ENCODE data around the gene ME3.

ME3 gene

DNA sequence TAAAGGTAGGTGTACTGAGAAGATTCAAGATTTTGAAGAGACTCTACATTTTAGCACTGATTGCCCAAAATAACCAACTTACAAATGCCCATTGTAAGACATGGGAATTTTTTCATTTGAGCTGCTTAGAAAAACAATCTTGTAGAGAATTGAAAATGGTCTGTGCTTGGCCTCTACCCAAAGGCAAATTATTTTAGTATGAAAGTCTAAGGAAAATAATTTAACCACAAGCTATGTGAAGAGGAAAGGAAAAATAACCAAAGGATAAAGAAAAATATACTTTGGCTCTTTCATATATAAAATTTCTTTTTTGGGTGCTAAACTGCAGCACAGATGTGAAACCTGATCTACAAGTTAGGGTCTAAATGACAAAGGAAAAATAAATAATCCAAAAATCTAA is 54.9 kb downstream of the ME3 start:
- no peak for DNase-seq

GRCh38 chr11:86615487-86615886 is 56.9 kb downstream of the ME3 start:
- DNase-seq = no peak

DNA sequence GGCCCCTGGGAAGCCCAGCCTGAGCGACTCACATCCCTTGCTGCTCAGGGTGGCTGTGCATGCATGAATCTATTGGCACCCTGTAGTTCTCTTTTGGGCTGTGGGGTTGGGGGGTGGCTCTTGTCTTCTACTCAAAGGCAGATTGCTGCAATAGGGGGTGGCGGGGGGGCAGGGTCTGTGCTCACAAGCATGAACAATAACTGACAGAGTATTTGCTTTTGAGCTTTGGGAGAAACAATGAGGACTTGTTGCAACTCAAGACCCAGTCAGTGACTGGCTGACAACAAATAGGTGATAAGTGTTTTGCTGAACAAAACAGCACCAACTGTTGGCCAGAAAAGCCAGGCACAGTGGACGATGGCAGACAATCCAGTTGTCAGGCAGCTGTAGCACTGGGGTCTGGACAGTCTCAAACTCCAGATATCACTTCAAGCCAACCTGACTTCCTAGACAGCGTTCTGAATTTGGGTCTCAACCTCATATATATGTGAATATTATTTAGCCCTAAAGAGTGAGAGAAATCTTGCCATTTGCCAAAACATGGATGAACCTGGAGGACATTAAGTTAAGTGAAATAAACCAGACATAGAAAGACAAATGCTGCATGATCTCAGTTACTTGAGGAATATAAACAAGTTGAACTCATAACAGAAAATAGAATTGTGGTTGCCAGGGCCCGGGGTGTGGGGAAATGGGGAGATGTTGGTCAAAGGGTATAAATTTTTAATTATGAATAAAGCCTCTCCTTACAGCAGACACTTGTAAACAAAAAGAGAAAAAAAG is 61.7 kb downstream of the ME3 start:
- DNase-seq = no peak

- peak in 1 of 4 experiments; percentile 12 for DNase-seq
These were observed 64.1 kb downstream of the ME3 start for GRCh38 chr11:86608251-86608799.

DNA sequence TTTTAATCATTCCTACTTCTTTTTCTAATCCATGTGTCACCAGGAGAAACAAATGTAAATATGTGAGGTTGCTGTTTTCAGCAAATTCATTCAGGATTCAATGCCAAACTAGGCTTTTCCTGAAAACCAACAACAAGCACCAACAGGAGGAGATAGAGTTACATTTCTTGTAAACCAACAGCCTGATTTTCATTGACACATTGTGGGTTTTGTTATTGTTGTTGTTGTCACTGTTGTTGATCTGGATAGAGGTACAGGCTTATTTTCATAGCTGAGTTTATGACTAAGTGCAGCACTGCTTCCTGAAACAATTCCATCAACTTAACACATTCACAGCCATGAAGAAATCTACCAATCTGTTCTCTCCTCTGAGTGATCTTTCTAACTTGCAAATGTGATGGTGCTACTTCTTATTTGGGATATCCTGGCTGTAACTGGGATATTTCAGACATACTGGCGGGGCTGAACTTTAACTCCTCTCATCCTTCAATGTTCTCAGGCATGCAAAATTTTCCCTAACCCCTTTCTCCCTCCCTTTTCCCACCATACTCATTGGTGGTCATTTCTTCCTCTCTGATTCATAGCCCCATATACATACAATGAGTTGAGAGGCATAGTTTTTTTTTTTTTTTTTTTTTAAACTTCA is 65.5 kb downstream of the ME3 start:
- no peak for DNase-seq

DNA sequence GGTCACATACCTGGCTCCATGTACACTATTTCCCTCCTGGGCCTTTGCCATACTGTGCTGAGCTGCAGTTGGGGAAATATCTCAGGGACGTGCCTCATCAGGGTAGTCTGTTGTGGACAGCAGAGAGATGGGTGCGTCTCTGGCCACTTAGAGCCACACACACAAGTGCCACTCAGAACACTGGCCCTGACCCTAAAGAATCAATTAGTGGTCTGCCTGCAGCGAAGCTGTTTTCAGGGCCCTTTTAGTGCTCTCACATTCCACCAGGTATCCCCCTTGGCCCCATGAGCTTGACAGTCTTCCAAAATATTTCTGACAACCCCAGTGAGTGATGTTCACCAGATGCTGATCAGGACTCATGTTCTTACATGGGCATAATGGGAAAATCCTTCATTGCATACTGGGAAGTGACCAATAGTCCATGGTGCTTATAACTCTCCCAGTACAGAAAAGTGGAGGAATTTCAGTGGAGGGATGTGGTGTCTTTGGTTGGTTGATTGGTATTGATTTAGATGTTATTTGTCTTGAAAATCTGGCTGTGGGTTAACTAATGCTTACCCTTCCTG is 66.1 kb downstream of the ME3 start:
- DNase-seq = no peak

- DNase-seq = no peak
These were observed 75.4 kb downstream of the ME3 start for GRCh38 chr11:86596861-86597586.

DNA sequence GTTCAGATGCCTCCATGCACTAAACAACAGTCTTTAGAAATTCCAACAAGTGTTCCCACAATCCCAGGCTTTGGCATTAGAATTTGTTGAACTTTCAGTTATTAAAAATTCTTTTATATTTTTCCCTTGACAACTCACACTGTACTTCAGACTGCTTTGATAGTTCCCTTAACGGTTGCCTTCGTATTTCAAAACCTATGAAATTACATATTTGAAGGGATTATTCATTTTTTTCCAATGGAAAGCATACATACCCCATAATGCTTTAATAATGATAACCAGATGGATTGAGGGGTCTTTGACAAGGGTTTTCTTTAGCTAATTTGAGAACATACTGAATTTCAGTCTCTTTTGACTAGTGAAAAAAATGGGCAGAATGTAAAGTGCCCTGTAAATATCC is 76.5 kb downstream of the ME3 start:
- no peak for DNase-seq

DNA sequence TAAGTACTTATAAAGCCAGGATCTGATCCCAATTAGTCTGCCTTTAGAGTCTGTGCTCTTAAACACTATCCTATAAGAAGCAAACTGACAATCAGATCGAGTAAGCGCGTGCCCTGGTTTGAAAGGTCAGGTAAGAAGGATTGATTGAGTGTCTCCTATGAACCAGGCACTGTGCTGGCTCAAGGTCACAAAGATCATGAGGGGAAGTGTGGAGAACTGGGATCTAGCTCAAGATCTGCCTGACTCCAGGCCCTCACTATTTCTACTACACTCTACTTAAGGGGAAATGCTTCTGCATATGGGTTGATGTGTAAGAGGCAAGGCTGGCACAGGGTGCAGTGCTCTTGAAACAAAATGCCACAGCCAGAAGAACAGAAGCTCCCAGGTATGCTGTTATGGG is 77.0 kb downstream of the ME3 start:
- no peak for DNase-seq

DNA sequence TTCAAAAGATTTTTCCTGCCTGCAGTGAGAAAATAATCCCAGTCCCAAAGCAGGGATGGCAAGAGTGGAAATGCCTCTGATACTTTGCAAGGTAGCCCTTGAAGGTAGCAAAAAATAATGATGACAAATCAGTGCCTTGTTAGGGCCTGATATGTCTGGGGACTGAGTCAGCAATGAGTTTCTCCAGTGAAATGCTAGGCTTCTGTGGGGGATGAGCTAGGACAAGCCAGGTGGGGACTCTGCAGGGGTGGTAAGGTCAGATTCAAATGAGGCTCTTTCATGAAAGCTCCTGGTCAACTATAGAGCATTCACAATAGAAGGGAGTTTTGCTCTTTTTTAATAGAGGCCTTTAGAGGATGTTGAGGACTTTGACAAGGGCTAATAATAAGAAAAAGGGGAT is 77.7 kb downstream of the ME3 start:
- DNase-seq = no peak

DNA sequence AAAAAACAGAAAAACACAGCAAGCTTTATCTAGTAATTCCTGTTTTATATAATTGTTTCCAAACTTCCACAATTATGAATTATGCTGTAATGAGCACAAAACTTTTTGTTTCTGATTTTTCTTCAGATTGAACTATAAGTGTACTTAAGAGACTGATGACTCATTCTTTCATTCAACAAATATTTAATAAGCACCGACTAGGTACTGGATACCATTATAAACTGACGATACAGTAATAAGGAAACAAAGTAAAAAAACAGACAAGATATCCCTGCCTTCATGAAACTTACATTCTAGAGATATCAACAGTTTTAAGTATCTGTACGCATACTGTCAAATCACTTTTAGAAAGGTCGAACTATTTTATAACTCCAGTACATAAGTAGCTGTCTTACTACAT is 78.6 kb downstream of the ME3 start:
- DNase-seq = no peak

GRCh38 chr11:86592659-86593451 is 79.6 kb downstream of the ME3 start:
- DNase-seq = peak; percentile 18 to 65 (median 28)

DNA sequence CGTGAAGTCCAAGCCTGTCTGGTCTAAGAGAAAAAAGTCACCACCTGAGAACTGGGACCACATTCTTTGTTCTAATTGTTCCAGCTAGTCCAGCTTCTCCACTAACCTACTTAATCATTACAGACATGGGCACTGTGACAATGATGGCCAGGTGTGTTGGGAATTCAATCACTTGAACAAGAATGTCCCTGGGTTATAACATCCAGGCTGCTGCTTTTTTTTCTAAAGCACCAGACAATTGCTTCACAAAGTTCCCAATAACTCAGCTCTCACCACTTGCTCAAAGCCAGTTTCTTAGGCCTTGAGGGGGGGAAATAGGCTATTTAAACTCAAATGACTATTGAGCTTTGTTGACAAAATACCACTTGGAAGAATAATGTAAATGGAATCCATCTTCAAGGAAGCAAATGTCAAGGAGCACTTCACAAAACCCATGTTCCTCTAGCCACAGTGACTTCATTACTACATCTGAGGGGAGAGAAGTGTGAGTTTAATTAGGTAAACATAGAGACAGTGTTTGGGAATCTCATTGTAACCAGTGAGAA is 80.3 kb downstream of the ME3 start:
- no peak for DNase-seq

- no peak for DNase-seq
These were observed 80.8 kb downstream of the ME3 start for GRCh38 chr11:86591631-86592030.

GRCh38 chr11:86589856-86590589 is 82.4 kb downstream of the ME3 start:
- no peak for DNase-seq

- DNase-seq = no peak
These were observed 83.2 kb downstream of the ME3 start for GRCh38 chr11:86589204-86589603.

DNA sequence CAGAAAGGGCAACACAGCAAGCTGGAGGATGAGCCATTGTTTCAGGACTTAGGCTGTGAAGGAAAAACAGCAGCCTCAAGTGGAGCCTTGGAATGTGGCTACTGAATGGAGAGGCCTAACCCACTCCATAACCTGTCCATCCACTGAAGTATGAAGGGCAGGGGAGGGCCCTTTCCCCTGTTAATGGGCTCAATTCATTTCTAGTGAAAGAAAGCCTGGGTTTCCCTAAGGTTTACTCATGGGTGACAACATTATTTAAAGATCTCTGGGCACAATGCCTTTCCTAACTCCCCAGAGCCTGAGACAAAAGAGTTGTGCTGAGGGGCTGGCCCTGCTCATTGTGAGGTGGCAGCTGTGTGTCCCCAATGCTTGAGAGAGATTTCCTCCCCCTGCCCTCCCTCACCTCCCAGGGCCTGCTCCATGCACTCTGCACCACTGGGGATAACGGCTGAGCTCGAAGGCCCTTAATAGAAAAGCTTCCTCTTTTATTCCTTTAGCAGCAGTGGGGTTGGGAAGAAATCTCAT is 83.8 kb downstream of the ME3 start:
- DNase-seq = no peak

DNA sequence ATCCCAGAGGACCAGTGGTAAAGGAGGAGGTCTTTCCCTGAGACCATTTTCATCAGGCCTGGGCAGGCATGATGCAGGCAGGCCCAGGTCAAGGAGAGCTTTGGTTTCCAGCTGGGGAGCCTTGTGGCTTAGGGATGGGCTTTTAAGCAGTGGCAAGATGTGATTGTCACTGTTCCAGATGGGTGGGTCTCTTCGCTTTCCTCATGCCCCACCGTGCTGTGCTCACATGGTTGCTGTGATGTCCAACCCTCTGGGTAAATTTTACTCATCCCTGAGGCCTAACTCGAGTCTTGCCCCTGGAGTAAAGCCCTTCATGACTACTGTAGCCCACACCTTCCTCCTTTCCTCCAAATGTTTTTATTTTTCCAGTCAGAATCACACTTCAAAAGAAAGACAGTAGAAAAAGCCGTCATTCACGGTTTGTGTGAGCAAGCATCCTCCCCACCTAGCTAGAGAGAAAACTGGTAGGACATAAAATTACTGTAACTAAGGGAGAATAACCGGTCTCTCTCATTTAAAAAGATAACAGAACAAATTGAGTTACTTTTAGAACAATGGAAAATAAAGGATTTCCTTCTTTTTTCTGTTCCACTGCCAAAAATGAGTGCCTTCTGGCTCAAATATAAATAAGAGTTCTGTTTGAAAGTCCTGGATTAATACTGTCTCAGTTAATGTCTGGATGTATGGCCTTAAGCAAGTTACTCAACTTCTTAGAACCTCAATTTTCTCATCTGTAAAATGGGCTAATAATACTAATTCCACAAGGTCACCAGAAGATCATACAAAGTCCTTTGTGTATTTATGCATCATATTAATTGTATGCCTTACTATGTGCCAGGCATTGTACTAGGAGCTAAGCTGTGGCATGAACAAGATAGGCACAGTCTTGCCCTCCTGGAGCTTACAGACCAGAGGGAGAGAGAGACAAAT is 84.9 kb downstream of the ME3 start:
- no peak for DNase-seq

DNA sequence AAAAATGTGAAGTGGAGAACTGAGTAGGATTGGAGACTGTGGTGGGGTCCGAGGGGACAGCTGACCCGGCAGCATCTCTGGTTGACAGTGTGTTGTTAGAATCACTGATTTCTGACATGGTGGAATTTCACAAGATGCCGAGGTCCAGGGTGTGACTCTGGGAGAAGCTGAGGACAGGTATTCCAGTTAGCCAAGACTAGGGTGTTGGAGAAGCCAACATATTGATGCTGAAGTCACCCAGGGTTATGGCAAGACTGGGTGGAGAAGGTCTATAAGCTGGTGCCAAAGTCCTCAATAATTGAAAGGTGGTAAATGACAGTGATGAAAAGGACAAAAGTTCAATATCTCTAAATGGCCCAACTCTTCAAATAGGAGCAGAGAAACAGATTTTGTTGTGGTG is 86.1 kb downstream of the ME3 start:
- no peak for DNase-seq

DNA sequence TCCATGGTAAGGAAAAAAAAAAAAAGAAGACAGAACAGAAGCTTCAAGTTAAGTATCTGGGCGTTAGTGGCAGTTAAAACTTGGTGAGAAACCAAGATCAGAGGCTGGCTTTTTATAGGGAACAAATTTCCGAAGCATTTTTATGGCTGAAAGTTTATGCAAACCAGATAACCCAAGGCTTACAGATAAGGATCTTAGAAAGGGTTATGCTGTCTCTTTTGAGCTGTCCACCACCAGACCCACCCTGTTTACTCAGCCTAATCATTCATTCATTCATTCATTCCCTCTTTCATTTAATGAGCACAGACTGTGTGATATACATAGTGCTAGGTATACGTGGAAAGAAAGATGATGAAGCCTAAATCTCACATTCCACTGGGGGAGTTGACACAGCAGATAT is 89.5 kb downstream of the ME3 start:
- no peak for DNase-seq
